HFFc6 (cell line): ENCODE results near the gene BTBD10. TPM values are rescaled to one million over a fixed set of nuclear protein-coding genes. Genes with fewer than 3 reads are reported as not detected.
"Not testable (repeated sequence)": the region's sequence is repeated elsewhere in the genome, so short reads cannot be mapped to it uniquely, and the experiment has no call there.

Source experiments
- DNase-seq: peaks from one replicate; pipeline ENCODE4 v3.0.0-alpha.2; 2018
- H3K27ac Mint-ChIP-seq: 2 replicates; pipeline ENCODE4 v1.8.0; 2020; ENCODE audit warnings: mild to moderate bottlenecking, mixed read lengths
- H3K27me3 Mint-ChIP-seq: 2 replicates; pipeline ENCODE4 v1.8.0; 2021; ENCODE audit warnings: mild to moderate bottlenecking, moderate library complexity, mixed read lengths; ENCODE audit not compliant: insufficient read depth
- H3K36me3 Mint-ChIP-seq: 2 replicates; pipeline ENCODE4 v1.8.0; 2021; ENCODE audit warnings: low read depth, mixed read lengths
- H3K4me1 Mint-ChIP-seq: 2 replicates; pipeline ENCODE4 v1.8.0; 2020; ENCODE audit warnings: low read depth, mixed read lengths
- H3K4me3 Mint-ChIP-seq: 2 replicates; pipeline ENCODE4 v1.8.0; 2020; ENCODE audit warnings: mild to moderate bottlenecking, moderate library complexity, mixed read lengths
- H3K9me3 Mint-ChIP-seq: 2 replicates; pipeline ENCODE4 v1.8.0; 2020; ENCODE audit warnings: mild to moderate bottlenecking, mixed read lengths
- CTCF ChIP-seq: fragments of 200-600 bp; sonication (generic); IDR thresholded peaks from 2 replicates; pipeline ENCODE4 v1.5.0; 2021; ENCODE audit warnings: antibody characterized with exemption, mild to moderate bottlenecking
- total RNA-seq, 6 experiments: library from RNA; stranded (reverse); fragmentation: NEBNext Ultra II Directional; extraction: Animal tissue kit (Norgen Biotek cat#: 25700); gene quantifications; 2 replicates in 1 of 6; 3 replicates in 5 of 6; pipeline ENCODE4 v1.2.3, GENCODE V29; 2021

BTBD10 gene
- total RNA-seq, 6 experiments from 2014 or later: 30.3 to 37.2 (median 35.0) TPM

GRCh38 chr11:13445588-13445987 is 17.4 kb downstream of the BTBD10 start:
- Mint-ChIP-seq H3K36me3 (no peaks in the 10 kb centered on the region; the same call in 1 of the 2 replicates), H3K27ac (no peak overlapping the region; the same call in 1 of the 2 replicates), H3K4me1 (peaks cover 61% of the 10 kb centered on the region), H3K9me3 (no peaks in the 10 kb centered on the region), H3K4me3 (peak overlapping the region; percentile 55; the same call in 1 of the 2 replicates), H3K27me3 (no peaks in the 10 kb centered on the region; the same call in 1 of the 2 replicates)
- DNase-seq: no peak
- TF ChIP-seq CTCF: no peak

- Mint-ChIP-seq H3K27me3 (peaks cover 2% of the 10 kb centered on the region; the same call in 1 of the 2 replicates), H3K9me3 (no peaks in the 10 kb centered on the region), H3K4me1 (peaks cover 59% of the 10 kb centered on the region), H3K27ac (peak overlapping the region; percentile 82), H3K4me3 (peak overlapping the region; percentile 74), H3K36me3 (peaks cover 6% of the 10 kb centered on the region; the same call in 1 of the 2 replicates)
- no peak for TF ChIP-seq CTCF
- DNase-seq: peak; percentile 93
Observed at GRCh38 chr11:13440100-13440855, 22.7 kb downstream of the BTBD10 start.

GRCh38 chr11:13438291-13438690 is 24.7 kb downstream of the BTBD10 start:
- peaks cover 6% of the 10 kb centered on the region; the same call in 1 of the 2 replicates for H3K36me3 Mint-ChIP-seq
- no peak overlapping the region; the same call in 1 of the 2 replicates for H3K27ac Mint-ChIP-seq
- H3K4me1 Mint-ChIP-seq: peaks cover 67% of the 10 kb centered on the region
- no peak for DNase-seq
- H3K4me3 Mint-ChIP-seq: no peak overlapping the region
- H3K9me3 Mint-ChIP-seq: no peaks in the 10 kb centered on the region
- TF ChIP-seq CTCF: no peak
- peaks cover 2% of the 10 kb centered on the region; the same call in 1 of the 2 replicates for H3K27me3 Mint-ChIP-seq

GRCh38 chr11:13436836-13437235 is 26.2 kb downstream of the BTBD10 start:
- H3K4me3 Mint-ChIP-seq, DNase-seq, H3K36me3 Mint-ChIP-seq, H3K9me3 Mint-ChIP-seq, H3K27me3 Mint-ChIP-seq, H3K27ac Mint-ChIP-seq: not testable (repeated sequence)
- peaks cover 63% of the 10 kb centered on the region for H3K4me1 Mint-ChIP-seq

GRCh38 chr11:13434247-13435205 is 28.5 kb downstream of the BTBD10 start:
- Mint-ChIP-seq H3K27me3 (no peaks in the 10 kb centered on the region), H3K36me3 (peaks cover 17% of the 10 kb centered on the region), H3K4me3 (no peak overlapping the region), H3K27ac (no peak overlapping the region), H3K4me1 (peaks cover 51% of the 10 kb centered on the region), H3K9me3 (no peaks in the 10 kb centered on the region)
- no peak for DNase-seq
- no peak for TF ChIP-seq CTCF
